Thoracic aorta endothelial cell (primary cell): ENCODE data around the gene YEATS4. TPM values are rescaled to one million over a fixed set of nuclear protein-coding genes. Genes with fewer than 3 reads are reported as not detected.

Experiments used
- small RNA-seq: library from RNA; depleted of rRNA; stranded (forward); fragments of <200 nt; gene quantifications from one replicate; pipeline ENCODE3, GENCODE V24; 2012
- total RNA-seq: library from RNA; depleted of rRNA; stranded (reverse); fragments of >200 nt; gene quantifications from 2 replicates; pipeline ENCODE4 v1.2.3, GENCODE V29; 2012

YEATS4 gene
- total RNA-seq: 31.8 and 44.4 TPM in 2 replicates

GRCh38 chr12:69359531-69360347 is at the start of gene YEATS4:
Gene YEATS4 (plus strand): TSS chr12:69359743. CDS start chr12:69359973, 230 bp downstream.

GRCh38 chr12:69348162-69348938 is 11.2 kb upstream of the YEATS4 start, which contains the start of gene LYZ:
Gene LYZ (plus strand): TSS chr12:69348381. CDS start chr12:69348409, 28 bp downstream.

Small RNAs within 50 kb of the gene (small RNA-seq; reads per million reads assigned to genes)
- gene RN7SL804P: not detected

Other genes with a start within 250 kb of the YEATS4 start
- gene CPSF6, start 120.2 kb upstream of the YEATS4 start, total RNA-seq: 43.4 and 50.0 TPM in 2 replicates
- gene LYZ, start 11.4 kb upstream of the YEATS4 start, total RNA-seq: not detected in 2 replicates
- 26.9 and 27.4 TPM in 2 replicates for gene FRS2, start 110.6 kb downstream of the YEATS4 start, total RNA-seq
- 430 and 444 TPM in 2 replicates for gene CCT2, start 225.7 kb downstream of the YEATS4 start, total RNA-seq